ENCODE results near the gene AGO1. TPM values are rescaled to one million over a fixed set of nuclear protein-coding genes. Genes with fewer than 3 reads are reported as not detected.
"Not testable (repeated sequence)": the region's sequence is repeated elsewhere in the genome, so short reads cannot be mapped to it uniquely, and the experiment has no call there.

Gene AGO1
- polyA plus RNA-seq, 1 donor from 2014 or later: 13.0 TPM

GRCh38 chr1:35864813-35865212, 18.2 kb upstream of the AGO1 start:
- Histone ChIP-seq H3K36me3 (ENCODE audit: insufficient read depth, low read length) (no peaks in the 10 kb centered on the region), H3F3A (ENCODE audit: insufficient read depth, low read length, poor library complexity, severe bottlenecking) (no peaks in the 10 kb centered on the region), H3K4me3 (ENCODE audit: low read length) (no peak overlapping the region), H3K9me3 (ENCODE audit: low read length) (no peaks in the 10 kb centered on the region), H3K27ac (ENCODE audit: low read length) (no peak overlapping the region), H3K9me2 (ENCODE audit: insufficient read depth, low read length) (no peaks in the 10 kb centered on the region), H3K79me2 (replicated peaks; ENCODE audit: insufficient read depth, low read length) (no peaks in the 10 kb centered on the region), H3K27me3 (ENCODE audit: insufficient read depth, low read depth, low read length) (no peaks in the 10 kb centered on the region), H3K4me2 (ENCODE audit: low read length) (no peak overlapping the region), H2AFZ (ENCODE audit: low read depth, low read length) (no peak overlapping the region), H3K9ac (ENCODE audit: low read length) (no peak overlapping the region), H4K20me1 (ENCODE audit: insufficient read depth) (no peaks in the 10 kb centered on the region)
- TF ChIP-seq CTCF (IDR thresholded peaks at IDR 0.05; ENCODE audit: poor library complexity, severe bottlenecking): no peak
- no peak for TF ChIP-seq POLR2AphosphoS5 (IDR thresholded peaks at IDR 0.05)
- no peak for TF ChIP-seq RAD21 (conservative IDR thresholded peaks at IDR 0.05)
- TF ChIP-seq TAF1 (IDR thresholded peaks at IDR 0.05; ENCODE audit: low read depth): no peak
- no peak for TF ChIP-seq SMC3 (conservative IDR thresholded peaks at IDR 0.05; ENCODE audit: poor library complexity)

GRCh38 chr1:35866991-35867390, 16.0 kb upstream of the AGO1 start:
- H3K36me3 ChIP-seq (ENCODE audit: insufficient read depth, low read length): no peaks in the 10 kb centered on the region
- H2AFZ ChIP-seq (ENCODE audit: low read depth, low read length): no peak overlapping the region
- H3K79me2 ChIP-seq (replicated peaks; ENCODE audit: insufficient read depth, low read length): no peaks in the 10 kb centered on the region
- H3F3A ChIP-seq (ENCODE audit: insufficient read depth, low read length, poor library complexity, severe bottlenecking): no peaks in the 10 kb centered on the region
- H3K4me3 ChIP-seq (ENCODE audit: low read length): no peak overlapping the region
- TF ChIP-seq EZH2 (IDR thresholded peaks at IDR 0.05; ENCODE audit: borderline replicate concordance, insufficient read depth, low read length, poor library complexity, severe bottlenecking) (no peak), MXI1 (conservative IDR thresholded peaks at IDR 0.05; ENCODE audit: poor library complexity, severe bottlenecking) (no peak), TAF1 (IDR thresholded peaks at IDR 0.05; ENCODE audit: low read depth) (no peak), SMC3 (conservative IDR thresholded peaks at IDR 0.05; ENCODE audit: poor library complexity) (no peak), CTCF (IDR thresholded peaks at IDR 0.05; ENCODE audit: poor library complexity, severe bottlenecking) (no peak), EP300 (conservative IDR thresholded peaks at IDR 0.05; ENCODE audit: poor library complexity, severe bottlenecking) (no peak), REST (IDR thresholded peaks at IDR 0.05; ENCODE audit: borderline replicate concordance) (no peak)
- no peaks in the 10 kb centered on the region for H3K27me3 ChIP-seq (ENCODE audit: insufficient read depth, low read depth, low read length)
- no peaks in the 10 kb centered on the region for H4K20me1 ChIP-seq (ENCODE audit: insufficient read depth)
- no peaks in the 10 kb centered on the region for H3K9me3 ChIP-seq (ENCODE audit: low read length)
- H3K4me2 ChIP-seq (ENCODE audit: low read length): no peak overlapping the region
- no peak overlapping the region for H3K27ac ChIP-seq (ENCODE audit: low read length)
- no peak overlapping the region for H3K9ac ChIP-seq (ENCODE audit: low read length)
- no peaks in the 10 kb centered on the region for H3K9me2 ChIP-seq (ENCODE audit: insufficient read depth, low read length)

GRCh38 chr1:35869245-35869950, 13.6 kb upstream of the AGO1 start:
- H3K9ac ChIP-seq (ENCODE audit: low read length); H3K4me3 ChIP-seq (ENCODE audit: low read length); H3K79me2 ChIP-seq (replicated peaks; ENCODE audit: insufficient read depth, low read length); H2AFZ ChIP-seq (ENCODE audit: low read depth, low read length); H4K20me1 ChIP-seq (ENCODE audit: insufficient read depth); H3F3A ChIP-seq (ENCODE audit: insufficient read depth, low read length, poor library complexity, severe bottlenecking); H3K27ac ChIP-seq (ENCODE audit: low read length); H3K9me3 ChIP-seq (ENCODE audit: low read length); H3K27me3 ChIP-seq (ENCODE audit: insufficient read depth, low read depth, low read length); H3K4me2 ChIP-seq (ENCODE audit: low read length); H3K9me2 ChIP-seq (ENCODE audit: insufficient read depth, low read length); H3K36me3 ChIP-seq (ENCODE audit: insufficient read depth, low read length): not testable (repeated sequence)

Data from neural cell (in vitro differentiated cells).